GM23338 (cell line): ENCODE measurements around the gene DCP2.

Experiments used
- CREB1 ChIP-seq: fragments of 250-450 bp; sonication (Bioruptor Pico); IDR thresholded peaks from 2 replicates; pipeline ENCODE4 v1.5.0; 2020; ENCODE audit warnings: low read depth, mild to moderate bottlenecking, moderate library complexity
- EZH2 ChIP-seq: fragments of 200-600 bp; sonication (generic); IDR thresholded peaks from one replicate; pipeline ENCODE4 v1.8.0; 2017; ENCODE audit warnings: antibody characterized with exemption, mild to moderate bottlenecking, low read depth; ENCODE audit not compliant: unreplicated experiment
- NANOG ChIP-seq: IDR thresholded peaks from 2 replicates; pipeline ENCODE4 v1.6.1; 2016; ENCODE audit warnings: antibody characterized with exemption, borderline replicate concordance
- POLR2AphosphoS5 ChIP-seq: IDR thresholded peaks from 2 replicates; pipeline ENCODE4 v1.6.1; 2016; ENCODE audit warnings: antibody characterized with exemption, low read depth
- TF ChIP-seq, protein P1 (sequence below), 2 experiments: fragments of 200-600 bp in 1 of 2; sonication (generic) in 1 of 2; conservative IDR thresholded peaks; 2 replicates each; pipeline versions ENCODE4 v1.5.1 to v1.6.1; 2016 to 2017; ENCODE audit warnings: antibody characterized with exemption in 2 of 2, low read depth in 2 of 2, mild to moderate bottlenecking in 2 of 2, moderate library complexity in 1 of 2

DNA sequence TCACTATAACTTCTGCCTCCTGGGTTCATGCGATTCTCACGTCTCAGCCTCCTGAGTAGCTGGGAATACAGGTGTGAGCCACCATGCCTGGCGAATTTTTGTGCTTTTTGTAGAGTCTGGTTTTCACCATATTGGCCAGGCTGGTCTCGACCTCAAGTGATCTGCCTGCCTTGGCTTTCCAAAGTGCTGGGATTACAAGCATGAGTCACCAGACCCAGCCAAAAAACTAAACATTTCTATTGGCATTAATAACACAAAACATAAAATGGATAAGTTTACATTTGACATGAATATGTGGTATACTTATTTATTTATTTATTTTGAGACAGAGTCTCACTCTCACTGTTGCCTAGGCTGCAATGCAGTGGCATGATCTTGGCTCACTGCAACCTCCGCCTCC is 40.9 kb upstream of the DCP2 start:
- TF ChIP-seq, protein P1, sequence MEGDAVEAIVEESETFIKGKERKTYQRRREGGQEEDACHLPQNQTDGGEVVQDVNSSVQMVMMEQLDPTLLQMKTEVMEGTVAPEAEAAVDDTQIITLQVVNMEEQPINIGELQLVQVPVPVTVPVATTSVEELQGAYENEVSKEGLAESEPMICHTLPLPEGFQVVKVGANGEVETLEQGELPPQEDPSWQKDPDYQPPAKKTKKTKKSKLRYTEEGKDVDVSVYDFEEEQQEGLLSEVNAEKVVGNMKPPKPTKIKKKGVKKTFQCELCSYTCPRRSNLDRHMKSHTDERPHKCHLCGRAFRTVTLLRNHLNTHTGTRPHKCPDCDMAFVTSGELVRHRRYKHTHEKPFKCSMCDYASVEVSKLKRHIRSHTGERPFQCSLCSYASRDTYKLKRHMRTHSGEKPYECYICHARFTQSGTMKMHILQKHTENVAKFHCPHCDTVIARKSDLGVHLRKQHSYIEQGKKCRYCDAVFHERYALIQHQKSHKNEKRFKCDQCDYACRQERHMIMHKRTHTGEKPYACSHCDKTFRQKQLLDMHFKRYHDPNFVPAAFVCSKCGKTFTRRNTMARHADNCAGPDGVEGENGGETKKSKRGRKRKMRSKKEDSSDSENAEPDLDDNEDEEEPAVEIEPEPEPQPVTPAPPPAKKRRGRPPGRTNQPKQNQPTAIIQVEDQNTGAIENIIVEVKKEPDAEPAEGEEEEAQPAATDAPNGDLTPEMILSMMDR (conservative IDR thresholded peaks at IDR 0.05; ENCODE audit: low read depth in 2 of 2): no peak
- TF ChIP-seq POLR2AphosphoS5: no peak
- TF ChIP-seq NANOG: no peak
- TF ChIP-seq EZH2: no peak
- no peak for TF ChIP-seq CREB1 (CRISPR knock-in tag)
